OCI-LY1 (cell line): Measurements from ENCODE around the gene FDXACB1.
"Not testable (repeated sequence)": the region's sequence is repeated elsewhere in the genome, so short reads cannot be mapped to it uniquely, and the experiment has no call there.

ENCODE experiments used
- H2AFZ ChIP-seq: fragments of 200-600 bp; sonication (generic), shearing (Covaris generic); 2 replicates; pipeline ENCODE4 v1.6.0; 2014; ENCODE audit warnings: antibody characterized with exemption, mild to moderate bottlenecking, low read length
- H3F3A ChIP-seq: fragments of 200-600 bp; sonication (generic), shearing (Covaris generic); 2 replicates; pipeline ENCODE4 v1.6.0; 2014; ENCODE audit warnings: mild to moderate bottlenecking, antibody characterized with exemption, low read length, moderate library complexity; ENCODE audit not compliant: insufficient read depth
- H3K27ac ChIP-seq: fragments of 200-600 bp; sonication (generic); 2 replicates; pipeline ENCODE4 v1.5.1; 2014; ENCODE audit warnings: low read length, mixed run types, mild to moderate bottlenecking, low read depth; ENCODE audit not compliant: poor library complexity, severe bottlenecking
- H3K27me3 ChIP-seq: fragments of 200-600 bp; sonication (generic); 2 replicates; pipeline ENCODE4 v1.6.0; 2014; ENCODE audit warnings: antibody characterized with exemption, mild to moderate bottlenecking, low read length, moderate library complexity; ENCODE audit not compliant: insufficient read depth
- H3K36me3 ChIP-seq: fragments of 200-600 bp; sonication (generic); 2 replicates; pipeline ENCODE4 v1.6.1; 2014; ENCODE audit warnings: mild to moderate bottlenecking, antibody characterized with exemption, low read length, moderate library complexity, mixed read lengths; ENCODE audit not compliant: insufficient read depth
- H3K4me1 ChIP-seq: fragments of 200-600 bp; sonication (generic); 2 replicates; pipeline ENCODE4 v1.5.1; 2014; ENCODE audit warnings: mild to moderate bottlenecking, low read length, moderate library complexity; ENCODE audit not compliant: insufficient read depth, severe bottlenecking
- H3K4me2 ChIP-seq: fragments of 200-600 bp; sonication (generic), shearing (Covaris generic); 2 replicates; pipeline ENCODE4 v1.6.1; 2014; ENCODE audit warnings: low read length
- H3K4me3 ChIP-seq: fragments of 200-600 bp; sonication (generic); 2 replicates; pipeline ENCODE4 v1.5.1; 2014; ENCODE audit warnings: low read length, low read depth, mild to moderate bottlenecking, mixed read lengths; ENCODE audit not compliant: poor library complexity, severe bottlenecking
- H3K79me2 ChIP-seq: fragments of 200-600 bp; shearing (Covaris generic); 2 replicates; pipeline ENCODE4 v1.6.1; 2016; ENCODE audit warnings: mixed run types, low read length, mixed read lengths; ENCODE audit not compliant: insufficient read depth
- H3K9ac ChIP-seq: fragments of 200-600 bp; sonication (generic), shearing (Covaris generic); 2 replicates; pipeline ENCODE4 v1.6.1; 2014; ENCODE audit warnings: mild to moderate bottlenecking, low read length, mixed read lengths
- H3K9me2 ChIP-seq: fragments of 200-600 bp; sonication (generic), shearing (Covaris generic); 2 replicates; pipeline ENCODE4 v1.6.1; 2014; ENCODE audit warnings: low read depth, mild to moderate bottlenecking, low read length, mixed read lengths
- H3K9me3 ChIP-seq: fragments of 200-600 bp; shearing (Covaris generic); 2 replicates; pipeline ENCODE4 v1.6.1; 2014; ENCODE audit warnings: low read length, mixed read lengths
- H4K20me1 ChIP-seq: fragments of 200-600 bp; sonication (generic), shearing (Covaris generic); 2 replicates; pipeline ENCODE4 v1.6.0; 2016; ENCODE audit warnings: mild to moderate bottlenecking, low read length; ENCODE audit not compliant: insufficient read depth
- CTCF ChIP-seq: fragments of 200-600 bp; sonication (generic), shearing (Covaris generic); IDR thresholded peaks from 2 replicates; pipeline ENCODE4 v1.5.1; 2017; ENCODE audit warnings: mild to moderate bottlenecking, antibody characterized with exemption, low read length, moderate library complexity, mixed read lengths
- EZH2 ChIP-seq: fragments of 200-600 bp; sonication (generic), shearing (Covaris generic); IDR thresholded peaks from 2 replicates; pipeline ENCODE4 v1.8.0; 2017; ENCODE audit warnings: borderline replicate concordance, mixed run types, mild to moderate bottlenecking, antibody characterized with exemption, low read length, moderate library complexity, mixed read lengths

The FDXACB1 gene

GRCh38 chr11:111886844-111887243 is 7.9 kb upstream of the FDXACB1 start:
- H3K4me3 ChIP-seq: no peak overlapping the region
- H2AFZ ChIP-seq: no peak overlapping the region
- no peak overlapping the region for H3K27ac ChIP-seq
- H3K4me2 ChIP-seq: no peak overlapping the region
- no peaks in the 10 kb centered on the region; the same call in 1 of the 2 replicates for H3K36me3 ChIP-seq
- no peaks in the 10 kb centered on the region for H4K20me1 ChIP-seq
- no peaks in the 10 kb centered on the region for H3K27me3 ChIP-seq
- H3K9ac ChIP-seq: no peak overlapping the region
- no peaks in the 10 kb centered on the region for H3K79me2 ChIP-seq
- H3K9me2 ChIP-seq: no peaks in the 10 kb centered on the region
- no peaks in the 10 kb centered on the region for H3K9me3 ChIP-seq
- no peaks in the 10 kb centered on the region for H3K4me1 ChIP-seq
- H3F3A ChIP-seq: no peaks in the 10 kb centered on the region
- no peak for TF ChIP-seq EZH2
- no peak for TF ChIP-seq CTCF

GRCh38 chr11:111886032-111886431 is 7.1 kb upstream of the FDXACB1 start:
- H3K9me2 ChIP-seq: no peaks in the 10 kb centered on the region

GRCh38 chr11:111885053-111885452 is 6.1 kb upstream of the FDXACB1 start:
- H3K4me2 ChIP-seq, H3K79me2 ChIP-seq, H3K4me1 ChIP-seq, H3K27me3 ChIP-seq, H3F3A ChIP-seq, H3K9me2 ChIP-seq, H3K9ac ChIP-seq, H3K4me3 ChIP-seq, H2AFZ ChIP-seq, H4K20me1 ChIP-seq, H3K36me3 ChIP-seq, H3K9me3 ChIP-seq, H3K27ac ChIP-seq: not testable (repeated sequence)

More at GRCh38 chr11:111886032-111886431, 7.1 kb upstream of the FDXACB1 start:
- no peak overlapping the region for H2AFZ ChIP-seq
- no peaks in the 10 kb centered on the region; the same call in 1 of the 2 replicates for H3K36me3 ChIP-seq
- no peak overlapping the region for H3K9ac ChIP-seq
- H3K4me3 ChIP-seq: no peak overlapping the region
- H3K27ac ChIP-seq: no peak overlapping the region
- no peaks in the 10 kb centered on the region for H3F3A ChIP-seq
- no peak overlapping the region for H3K4me2 ChIP-seq
- H3K27me3 ChIP-seq: no peaks in the 10 kb centered on the region
- no peaks in the 10 kb centered on the region for H3K79me2 ChIP-seq
- TF ChIP-seq EZH2 (no peak), CTCF (no peak)
- H4K20me1 ChIP-seq: no peaks in the 10 kb centered on the region
- H3K4me1 ChIP-seq: no peaks in the 10 kb centered on the region
- H3K9me3 ChIP-seq: no peaks in the 10 kb centered on the region

GRCh38 chr11:111882202-111882601 is 3.2 kb upstream of the FDXACB1 start:
- H3K79me2 ChIP-seq: no peaks in the 10 kb centered on the region

More at GRCh38 chr11:111882202-111882601, 3.2 kb upstream of the FDXACB1 start:
- H3K36me3 ChIP-seq: no peaks in the 10 kb centered on the region; the same call in 1 of the 2 replicates
- no peak overlapping the region for H3K4me2 ChIP-seq
- H3K9me2 ChIP-seq: no peaks in the 10 kb centered on the region
- H4K20me1 ChIP-seq: no peaks in the 10 kb centered on the region
- H2AFZ ChIP-seq: no peak overlapping the region
- peaks cover 26% of the 10 kb centered on the region for H3K4me1 ChIP-seq
- 0 out of 2 replicates have a peak, but pooled peaks cover 3% of the 10 kb centered on the region for H3F3A ChIP-seq
- H3K27ac ChIP-seq: no peak overlapping the region
- H3K27me3 ChIP-seq: no peaks in the 10 kb centered on the region
- no peak overlapping the region for H3K9ac ChIP-seq
- no peak for TF ChIP-seq EZH2
- no peak for TF ChIP-seq CTCF
- H3K9me3 ChIP-seq: no peaks in the 10 kb centered on the region
- H3K4me3 ChIP-seq: no peak overlapping the region
